ENCODE measurements around the gene ENTPD6. TPM values are rescaled to one million over a fixed set of nuclear protein-coding genes. Genes with fewer than 3 reads are reported as not detected.

ENTPD6 gene
- total RNA-seq, 4 donors from 2014 or later, result 20.7 to 47.2 (median 30.7) TPM

DNA sequence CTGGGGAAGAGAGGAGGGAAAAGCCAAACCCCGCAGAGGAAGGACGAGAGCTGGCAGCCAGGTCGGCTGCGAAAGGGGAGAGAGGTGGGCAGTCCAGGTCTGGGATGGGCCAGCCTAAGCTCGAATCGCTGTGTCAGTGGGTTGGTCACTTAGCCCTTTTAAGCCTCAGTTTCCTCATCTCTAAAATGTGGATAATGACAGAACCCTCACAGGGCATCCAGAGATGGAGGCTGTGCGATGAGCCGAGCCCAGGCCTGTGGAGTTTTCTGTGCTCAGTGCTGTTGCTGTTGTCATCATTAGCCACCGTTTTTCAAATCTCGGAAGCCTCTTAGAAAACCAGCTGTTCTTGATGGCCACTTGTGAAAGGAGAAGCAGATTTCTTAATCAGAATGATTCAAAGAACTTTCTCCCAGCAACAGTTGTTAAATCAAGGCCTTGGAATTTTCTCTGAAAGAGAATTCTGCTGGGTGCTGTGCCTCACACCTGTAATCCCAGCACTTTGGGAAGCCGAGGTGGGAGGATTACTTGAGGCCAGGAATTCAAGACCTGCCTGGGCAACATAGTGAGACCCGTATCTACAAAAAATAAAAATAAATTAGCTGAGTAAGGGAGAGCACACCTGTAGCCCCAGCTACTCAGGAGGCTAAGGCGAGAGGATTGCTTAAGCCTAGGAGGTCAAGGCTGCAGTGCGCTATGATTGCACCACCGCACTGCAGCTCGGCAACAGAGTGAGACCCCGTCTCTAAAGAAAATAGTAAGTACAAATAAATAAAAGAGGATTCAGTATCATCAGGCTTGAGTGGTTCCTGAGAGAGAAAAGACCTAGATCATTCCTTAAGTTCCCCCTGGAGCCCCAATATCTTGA is 46.3 kb upstream of the ENTPD6 start:
- no peak for DNase-seq
- intact Hi-C loops (cut with DNase I; ENCODE audit: low total_unique reads), result no loop called here
- Histone ChIP-seq H3K4me3 (peak overlapping the region; percentile 2 to 33), H3K4me1 (no peaks in the 10 kb centered on the region), H3K27me3 (no peaks in the 10 kb centered on the region), H3K27ac (no peak overlapping the region), H3K36me3 (no peaks in the 10 kb centered on the region), H3K9me3 (no peaks in the 10 kb centered on the region)
- no peak for TF ChIP-seq POLR2A (IDR thresholded peaks at IDR 0.05)

- H3K27me3 ChIP-seq, result no peaks in the 10 kb centered on the region
- TF ChIP-seq, protein P1, sequence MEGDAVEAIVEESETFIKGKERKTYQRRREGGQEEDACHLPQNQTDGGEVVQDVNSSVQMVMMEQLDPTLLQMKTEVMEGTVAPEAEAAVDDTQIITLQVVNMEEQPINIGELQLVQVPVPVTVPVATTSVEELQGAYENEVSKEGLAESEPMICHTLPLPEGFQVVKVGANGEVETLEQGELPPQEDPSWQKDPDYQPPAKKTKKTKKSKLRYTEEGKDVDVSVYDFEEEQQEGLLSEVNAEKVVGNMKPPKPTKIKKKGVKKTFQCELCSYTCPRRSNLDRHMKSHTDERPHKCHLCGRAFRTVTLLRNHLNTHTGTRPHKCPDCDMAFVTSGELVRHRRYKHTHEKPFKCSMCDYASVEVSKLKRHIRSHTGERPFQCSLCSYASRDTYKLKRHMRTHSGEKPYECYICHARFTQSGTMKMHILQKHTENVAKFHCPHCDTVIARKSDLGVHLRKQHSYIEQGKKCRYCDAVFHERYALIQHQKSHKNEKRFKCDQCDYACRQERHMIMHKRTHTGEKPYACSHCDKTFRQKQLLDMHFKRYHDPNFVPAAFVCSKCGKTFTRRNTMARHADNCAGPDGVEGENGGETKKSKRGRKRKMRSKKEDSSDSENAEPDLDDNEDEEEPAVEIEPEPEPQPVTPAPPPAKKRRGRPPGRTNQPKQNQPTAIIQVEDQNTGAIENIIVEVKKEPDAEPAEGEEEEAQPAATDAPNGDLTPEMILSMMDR (IDR thresholded peaks at IDR 0.05), result no peak
- no peak for TF ChIP-seq POLR2A (IDR thresholded peaks at IDR 0.05)
- H3K36me3 ChIP-seq, result no peaks in the 10 kb centered on the region
- H3K9me3 ChIP-seq, result no peaks in the 10 kb centered on the region
- DNase-seq, result no peak
- H3K4me3 ChIP-seq, result no peak overlapping the region
- intact Hi-C loops (cut with DNase I; ENCODE audit: low total_unique reads), result no loop called here
- no peaks in the 10 kb centered on the region for H3K4me1 ChIP-seq
- no peak overlapping the region for H3K27ac ChIP-seq
Observed at GRCh38 chr20:25150016-25150415, 45.5 kb upstream of the ENTPD6 start.

DNA sequence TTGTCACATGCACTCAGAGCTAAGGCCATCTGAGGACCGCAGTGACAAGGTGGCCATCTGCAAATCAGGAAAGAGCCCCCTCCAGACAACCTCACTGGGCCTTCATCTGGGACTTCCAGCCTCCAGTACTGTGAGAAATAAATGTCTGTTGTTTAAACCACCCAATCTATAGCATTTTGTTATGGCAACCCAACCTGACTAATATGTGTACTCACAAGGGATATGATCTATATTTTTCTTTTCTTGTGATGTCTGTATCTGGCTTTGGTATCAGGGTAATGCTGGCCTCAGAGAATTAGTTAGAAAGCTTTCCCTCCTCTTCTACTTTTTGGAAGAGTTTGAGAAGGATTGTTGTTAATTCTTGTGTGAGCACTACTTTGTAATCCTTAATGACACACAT is 37.5 kb upstream of the ENTPD6 start:
- Histone ChIP-seq H3K27ac (no peak overlapping the region), H3K9me3 (no peaks in the 10 kb centered on the region), H3K27me3 (no peaks in the 10 kb centered on the region), H3K36me3 (no peaks in the 10 kb centered on the region), H3K4me3 (no peak overlapping the region), H3K4me1 (no peaks in the 10 kb centered on the region)
- TF ChIP-seq POLR2A (IDR thresholded peaks at IDR 0.05), result no peak
- TF ChIP-seq, protein P1 (IDR thresholded peaks at IDR 0.05), result no peak
- DNase-seq, result no peak
- intact Hi-C loops (cut with DNase I; ENCODE audit: low total_unique reads), result no loop called here

DNA sequence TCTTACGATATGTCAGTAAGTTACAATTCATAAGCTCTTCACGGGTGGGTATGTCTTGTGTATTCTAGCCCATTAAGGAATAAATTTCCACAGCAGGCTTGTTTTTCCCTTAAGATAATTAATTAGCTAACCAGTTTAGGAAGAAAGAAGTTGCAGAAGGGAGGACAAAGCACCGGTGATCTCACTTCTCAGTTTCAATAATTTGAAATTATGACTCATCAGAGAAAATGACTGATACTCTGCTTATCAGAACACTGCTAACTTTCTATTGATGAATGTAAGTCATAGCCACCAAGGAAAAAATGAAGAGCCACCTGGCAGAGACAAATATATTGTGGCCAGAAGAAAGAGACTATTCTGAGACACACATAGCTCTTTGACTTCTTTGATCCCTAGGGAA is 35.0 kb upstream of the ENTPD6 start:
- H3K4me3 ChIP-seq, result no peak overlapping the region
- TF ChIP-seq POLR2A (IDR thresholded peaks at IDR 0.05), result no peak
- TF ChIP-seq, protein P1 (IDR thresholded peaks at IDR 0.05), result no peak
- no peak for DNase-seq
- no peak overlapping the region for H3K27ac ChIP-seq
- H3K4me1 ChIP-seq, result no peaks in the 10 kb centered on the region
- H3K27me3 ChIP-seq, result no peaks in the 10 kb centered on the region
- no peaks in the 10 kb centered on the region for H3K9me3 ChIP-seq
- intact Hi-C loops (cut with DNase I; ENCODE audit: low total_unique reads), result no loop called here
- H3K36me3 ChIP-seq, result no peaks in the 10 kb centered on the region

DNA sequence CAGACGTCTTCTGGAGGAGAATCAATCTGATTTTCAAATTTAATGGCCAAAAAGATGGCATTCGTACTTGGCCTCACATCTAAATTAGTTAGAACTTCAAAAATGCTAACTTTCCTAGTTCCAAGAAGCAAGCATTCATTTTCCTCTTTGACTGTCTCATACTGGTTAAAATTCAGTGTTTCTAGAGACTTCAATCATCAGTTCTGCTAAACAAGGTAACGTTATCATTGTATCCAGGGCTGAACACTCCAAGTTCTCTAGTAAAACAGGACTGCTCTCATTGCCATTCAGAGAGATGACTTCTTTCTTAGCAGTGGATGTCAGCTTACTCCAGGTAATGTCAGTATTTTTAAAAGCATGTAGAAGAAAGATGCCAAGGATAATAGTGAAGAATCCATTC is 34.6 kb upstream of the ENTPD6 start:
- Histone ChIP-seq H3K27ac (no peak overlapping the region), H3K4me3 (no peak overlapping the region), H3K9me3 (no peaks in the 10 kb centered on the region), H3K36me3 (no peaks in the 10 kb centered on the region), H3K27me3 (no peaks in the 10 kb centered on the region), H3K4me1 (no peaks in the 10 kb centered on the region)
- TF ChIP-seq POLR2A (IDR thresholded peaks at IDR 0.05), result no peak
- TF ChIP-seq, protein P1 (IDR thresholded peaks at IDR 0.05), result no peak
- intact Hi-C loops (cut with DNase I; ENCODE audit: low total_unique reads), result no loop called here
- DNase-seq, result no peak

All from uterus (tissue), 4 donors.